ENCODE results near the gene POLR2E. TPM values are rescaled to one million over a fixed set of nuclear protein-coding genes. Genes with fewer than 3 reads are reported as not detected.

POLR2E gene
- total and polyA plus RNA-seq, 4 donors = 53.1 to 221 (median 156) TPM

- H3K36me3 ChIP-seq (ENCODE audit: control insufficient read depth, insufficient read depth, low read length) = peaks cover 39% of the 10 kb centered on the region
- no peak for DNase-seq (ENCODE audit: low read depth in 4 of 6, low spot score in 6 of 6)
- 66% methylated on average over 57 of the region's 58 CpGs for WGBS (ENCODE audit: insufficient coverage)
- H3K4me3 ChIP-seq (ENCODE audit: low read depth, low read length) = no peak overlapping the region
- peaks cover 8% of the 10 kb centered on the region for H3K4me1 ChIP-seq (ENCODE audit: control insufficient read depth, insufficient read depth, low read length)
- H3K27me3 ChIP-seq (ENCODE audit: control insufficient read depth, insufficient read depth, low read length) = no peaks in the 10 kb centered on the region
- H3K27ac ChIP-seq (ENCODE audit: low read depth, low read length) = no peak overlapping the region
- no peaks in the 10 kb centered on the region for H3K9me3 ChIP-seq (ENCODE audit: control insufficient read depth, insufficient read depth, low read length)
Measured at GRCh38 chr19:1081301-1082164, 13.6 kb downstream of the POLR2E start.

- no peak overlapping the region for H3K4me3 ChIP-seq (ENCODE audit: low read depth, low read length)
- peaks cover 8% of the 10 kb centered on the region for H3K4me1 ChIP-seq (ENCODE audit: control insufficient read depth, insufficient read depth, low read length)
- DNase-seq (ENCODE audit: low read depth in 4 of 6, low spot score in 6 of 6) = no peak
- no peaks in the 10 kb centered on the region for H3K27me3 ChIP-seq (ENCODE audit: control insufficient read depth, insufficient read depth, low read length)
- H3K36me3 ChIP-seq (ENCODE audit: control insufficient read depth, insufficient read depth, low read length) = peaks cover 29% of the 10 kb centered on the region
- H3K9me3 ChIP-seq (ENCODE audit: control insufficient read depth, insufficient read depth, low read length) = no peaks in the 10 kb centered on the region
- no peak overlapping the region for H3K27ac ChIP-seq (ENCODE audit: low read depth, low read length)
- 93% methylated on average over 47 of the region's 50 CpGs for WGBS (ENCODE audit: insufficient coverage)
Measured at GRCh38 chr19:1080360-1081161, 14.6 kb downstream of the POLR2E start.

- no peak overlapping the region for H3K27ac ChIP-seq (ENCODE audit: low read depth, low read length)
- WGBS (ENCODE audit: insufficient coverage) = 91% methylated on average over 43 of the region's 45 CpGs
- H3K4me1 ChIP-seq (ENCODE audit: control insufficient read depth, insufficient read depth, low read length) = peaks cover 8% of the 10 kb centered on the region
- H3K36me3 ChIP-seq (ENCODE audit: control insufficient read depth, insufficient read depth, low read length) = peaks cover 25% of the 10 kb centered on the region
- H3K4me3 ChIP-seq (ENCODE audit: low read depth, low read length) = no peak overlapping the region
- DNase-seq (ENCODE audit: low read depth in 4 of 6, low spot score in 6 of 6) = no peak
- no peaks in the 10 kb centered on the region for H3K9me3 ChIP-seq (ENCODE audit: control insufficient read depth, insufficient read depth, low read length)
- no peaks in the 10 kb centered on the region for H3K27me3 ChIP-seq (ENCODE audit: control insufficient read depth, insufficient read depth, low read length)
Measured at GRCh38 chr19:1079566-1080111, 15.5 kb downstream of the POLR2E start.

GRCh38 chr19:1076951-1077350 is 18.2 kb downstream of the POLR2E start:
- WGBS (ENCODE audit: insufficient coverage) = 77% methylated on average over 14 of the region's 16 CpGs
- Histone ChIP-seq H3K36me3 (ENCODE audit: control insufficient read depth, insufficient read depth, low read length) (peaks cover 12% of the 10 kb centered on the region), H3K27me3 (ENCODE audit: control insufficient read depth, insufficient read depth, low read length) (peaks cover 8% of the 10 kb centered on the region), H3K9me3 (ENCODE audit: control insufficient read depth, insufficient read depth, low read length) (no peaks in the 10 kb centered on the region), H3K27ac (ENCODE audit: low read depth, low read length) (no peak overlapping the region), H3K4me3 (ENCODE audit: low read depth, low read length) (no peak overlapping the region), H3K4me1 (ENCODE audit: control insufficient read depth, insufficient read depth, low read length) (peaks cover 7% of the 10 kb centered on the region)
- no peak for DNase-seq (ENCODE audit: low read depth in 4 of 6, low spot score in 6 of 6)

GRCh38 chr19:1076046-1076386 is 19.2 kb downstream of the POLR2E start:
- H3K4me3 ChIP-seq (ENCODE audit: low read depth, low read length) = no peak overlapping the region
- H3K4me1 ChIP-seq (ENCODE audit: control insufficient read depth, insufficient read depth, low read length) = peaks cover 8% of the 10 kb centered on the region
- H3K9me3 ChIP-seq (ENCODE audit: control insufficient read depth, insufficient read depth, low read length) = no peaks in the 10 kb centered on the region
- 95% methylated on average over 3 of the region's 4 CpGs for WGBS (ENCODE audit: insufficient coverage)
- H3K27me3 ChIP-seq (ENCODE audit: control insufficient read depth, insufficient read depth, low read length) = peaks cover 14% of the 10 kb centered on the region
- no peak overlapping the region for H3K27ac ChIP-seq (ENCODE audit: low read depth, low read length)
- DNase-seq (ENCODE audit: low read depth in 4 of 6, low spot score in 6 of 6) = no peak
- peaks cover 12% of the 10 kb centered on the region for H3K36me3 ChIP-seq (ENCODE audit: control insufficient read depth, insufficient read depth, low read length)

- Histone ChIP-seq H3K27ac (ENCODE audit: low read depth, low read length) (no peak overlapping the region), H3K9me3 (ENCODE audit: control insufficient read depth, insufficient read depth, low read length) (no peaks in the 10 kb centered on the region), H3K36me3 (ENCODE audit: control insufficient read depth, insufficient read depth, low read length) (peaks cover 2% of the 10 kb centered on the region), H3K4me1 (ENCODE audit: control insufficient read depth, insufficient read depth, low read length) (peaks cover 12% of the 10 kb centered on the region), H3K27me3 (ENCODE audit: control insufficient read depth, insufficient read depth, low read length) (peaks cover 26% of the 10 kb centered on the region), H3K4me3 (ENCODE audit: low read depth, low read length) (no peak overlapping the region)
- 87% methylated on average over 45 of the region's 54 CpGs for WGBS (ENCODE audit: insufficient coverage)
- peak in 1 of 6 donors; percentile 75 for DNase-seq (ENCODE audit: low read depth in 4 of 6, low spot score in 6 of 6)
Measured at GRCh38 chr19:1074544-1075283, 20.5 kb downstream of the POLR2E start.

- peaks cover 33% of the 10 kb centered on the region for H3K27me3 ChIP-seq (ENCODE audit: control insufficient read depth, insufficient read depth, low read length)
- peaks cover 2% of the 10 kb centered on the region for H3K36me3 ChIP-seq (ENCODE audit: control insufficient read depth, insufficient read depth, low read length)
- no peak overlapping the region for H3K4me3 ChIP-seq (ENCODE audit: low read depth, low read length)
- H3K4me1 ChIP-seq (ENCODE audit: control insufficient read depth, insufficient read depth, low read length) = peaks cover 12% of the 10 kb centered on the region
- H3K9me3 ChIP-seq (ENCODE audit: control insufficient read depth, insufficient read depth, low read length) = no peaks in the 10 kb centered on the region
- 80% methylated on average over 25 of the region's 28 CpGs for WGBS (ENCODE audit: insufficient coverage)
- DNase-seq (ENCODE audit: low read depth in 4 of 6, low spot score in 6 of 6) = no peak
- H3K27ac ChIP-seq (ENCODE audit: low read depth, low read length) = no peak overlapping the region
Measured at GRCh38 chr19:1073956-1074517, 21.1 kb downstream of the POLR2E start.

GRCh38 chr19:1073063-1073955 is 21.9 kb downstream of the POLR2E start:
- no peak overlapping the region for H3K4me3 ChIP-seq (ENCODE audit: low read depth, low read length)
- DNase-seq (ENCODE audit: low read depth in 4 of 6, low spot score in 6 of 6) = no peak
- H3K4me1 ChIP-seq (ENCODE audit: control insufficient read depth, insufficient read depth, low read length) = peaks cover 12% of the 10 kb centered on the region
- no peak overlapping the region for H3K27ac ChIP-seq (ENCODE audit: low read depth, low read length)
- H3K9me3 ChIP-seq (ENCODE audit: control insufficient read depth, insufficient read depth, low read length) = no peaks in the 10 kb centered on the region
- peaks cover 2% of the 10 kb centered on the region for H3K36me3 ChIP-seq (ENCODE audit: control insufficient read depth, insufficient read depth, low read length)
- H3K27me3 ChIP-seq (ENCODE audit: control insufficient read depth, insufficient read depth, low read length) = peaks cover 40% of the 10 kb centered on the region
- WGBS (ENCODE audit: insufficient coverage) = 90% methylated on average over 30 of the region's 30 CpGs

Data from spinal cord (tissue), 10 donors.